OCI-LY7 (cell line): ENCODE results near the gene FANCC.

Source experiments
- EZH2phosphoT487 ChIP-seq: fragments of 200-600 bp; sonication (generic); IDR thresholded peaks from 2 replicates; pipeline ENCODE4 v1.6.1; 2018; ENCODE audit warnings: low read depth, borderline replicate concordance, mild to moderate bottlenecking, mixed run types, antibody characterized with exemption, low read length, moderate library complexity, mixed read lengths
- TF ChIP-seq, protein P1 (sequence below): fragments of 200-600 bp; sonication (generic); conservative IDR thresholded peaks from 2 replicates; pipeline ENCODE4 v1.5.1; 2014; ENCODE audit warnings: mild to moderate bottlenecking, antibody characterized with exemption, low read length, moderate library complexity, mixed read lengths

DNA sequence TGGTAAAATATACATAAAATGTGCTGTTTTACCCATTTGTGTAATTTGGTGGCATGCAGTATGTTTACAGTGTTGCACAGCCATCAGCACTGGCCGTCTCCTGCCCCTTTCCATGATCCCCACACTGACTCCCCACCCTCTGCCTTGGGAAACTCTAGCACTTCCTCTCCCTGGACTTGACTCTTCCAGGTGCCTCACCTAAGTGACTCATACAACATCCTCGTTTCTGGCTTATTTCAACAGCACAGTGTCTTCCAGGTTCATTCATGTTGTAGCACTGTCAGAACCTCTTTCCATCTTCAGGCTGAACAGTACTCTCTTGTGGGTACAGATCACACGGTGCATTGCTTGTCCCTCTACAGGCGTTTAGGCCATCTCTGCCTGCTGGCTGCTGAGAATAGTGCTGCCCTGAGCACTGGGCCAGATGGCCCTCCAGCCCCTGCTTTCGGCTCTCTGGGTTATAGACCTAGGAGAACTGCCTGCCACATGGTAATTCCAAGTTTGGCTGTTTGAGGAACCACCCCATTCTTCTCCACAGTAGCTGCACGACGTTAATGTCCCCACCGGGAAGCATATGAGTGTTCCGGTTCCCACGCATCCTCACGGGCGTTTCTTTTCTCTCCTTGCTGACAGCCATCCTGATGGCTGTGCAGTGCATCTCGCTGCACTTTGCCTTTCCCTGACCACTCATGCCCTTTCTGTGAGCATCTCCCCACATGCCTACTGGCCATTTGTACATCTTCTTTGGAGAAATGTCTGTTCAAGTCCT lies 211.8 kb downstream of the FANCC start:
- TF ChIP-seq, protein P1, sequence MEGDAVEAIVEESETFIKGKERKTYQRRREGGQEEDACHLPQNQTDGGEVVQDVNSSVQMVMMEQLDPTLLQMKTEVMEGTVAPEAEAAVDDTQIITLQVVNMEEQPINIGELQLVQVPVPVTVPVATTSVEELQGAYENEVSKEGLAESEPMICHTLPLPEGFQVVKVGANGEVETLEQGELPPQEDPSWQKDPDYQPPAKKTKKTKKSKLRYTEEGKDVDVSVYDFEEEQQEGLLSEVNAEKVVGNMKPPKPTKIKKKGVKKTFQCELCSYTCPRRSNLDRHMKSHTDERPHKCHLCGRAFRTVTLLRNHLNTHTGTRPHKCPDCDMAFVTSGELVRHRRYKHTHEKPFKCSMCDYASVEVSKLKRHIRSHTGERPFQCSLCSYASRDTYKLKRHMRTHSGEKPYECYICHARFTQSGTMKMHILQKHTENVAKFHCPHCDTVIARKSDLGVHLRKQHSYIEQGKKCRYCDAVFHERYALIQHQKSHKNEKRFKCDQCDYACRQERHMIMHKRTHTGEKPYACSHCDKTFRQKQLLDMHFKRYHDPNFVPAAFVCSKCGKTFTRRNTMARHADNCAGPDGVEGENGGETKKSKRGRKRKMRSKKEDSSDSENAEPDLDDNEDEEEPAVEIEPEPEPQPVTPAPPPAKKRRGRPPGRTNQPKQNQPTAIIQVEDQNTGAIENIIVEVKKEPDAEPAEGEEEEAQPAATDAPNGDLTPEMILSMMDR, result no peak
- no peak for TF ChIP-seq EZH2phosphoT487
